KMS-11 (cell line): ENCODE results near the gene TRAPPC11.

Experiments
- H2AFZ ChIP-seq: fragments of 200-600 bp; sonication (generic); 2 replicates; pipeline ENCODE4 v1.6.1; 2016; ENCODE audit warnings: antibody characterized with exemption, mixed run types, low read depth
- H3K27ac ChIP-seq: fragments of 200-600 bp; sonication (generic); 2 replicates; pipeline ENCODE4 v1.6.1; 2016; ENCODE audit warnings: mild to moderate bottlenecking, mixed run types
- H3K27me3 ChIP-seq: fragments of 200-600 bp; sonication (generic); 2 replicates; pipeline ENCODE4 v1.6.1; 2017; ENCODE audit warnings: mild to moderate bottlenecking, low read depth, mixed run types, moderate library complexity; ENCODE audit not compliant: insufficient read depth
- H3K36me3 ChIP-seq: fragments of 200-600 bp; sonication (generic); 2 replicates; pipeline ENCODE4 v1.6.1; 2017; ENCODE audit warnings: mild to moderate bottlenecking, mixed run types; ENCODE audit not compliant: insufficient read depth
- H3K4me1 ChIP-seq: fragments of 200-600 bp; sonication (generic); 2 replicates; pipeline ENCODE4 v1.6.1; 2016; ENCODE audit warnings: mild to moderate bottlenecking, low read depth, mixed run types; ENCODE audit not compliant: poor library complexity, severe bottlenecking
- H3K4me2 ChIP-seq: fragments of 200-600 bp; sonication (generic); 2 replicates; pipeline ENCODE4 v1.7.0; 2016; ENCODE audit warnings: mild to moderate bottlenecking, mixed run types
- H3K4me3 ChIP-seq: fragments of 200-600 bp; sonication (generic); IDR thresholded peaks from 2 replicates; pipeline ENCODE4 v1.6.1; 2017; ENCODE audit warnings: low read depth, low read length, mixed read lengths; ENCODE audit not compliant: insufficient read depth
- H3K79me2 ChIP-seq: fragments of 200-600 bp; sonication (generic); 2 replicates; pipeline ENCODE4 v1.6.1; 2016; ENCODE audit warnings: low read depth, mixed run types; ENCODE audit not compliant: insufficient read depth
- H3K9ac ChIP-seq: fragments of 200-600 bp; sonication (generic); 2 replicates; pipeline ENCODE4 v1.6.1; 2016; ENCODE audit warnings: mild to moderate bottlenecking, mixed run types
- H4K20me1 ChIP-seq: fragments of 200-600 bp; sonication (generic); 2 replicates; pipeline ENCODE4 v1.6.1; 2016; ENCODE audit warnings: mild to moderate bottlenecking, mixed run types; ENCODE audit not compliant: insufficient read depth
- TF ChIP-seq, protein P1 (sequence below): fragments of 200-600 bp; sonication (generic); conservative IDR thresholded peaks from 2 replicates; pipeline ENCODE4 v1.6.1; 2017; ENCODE audit warnings: low read depth, mild to moderate bottlenecking, antibody characterized with exemption, low read length, moderate library complexity, mixed read lengths

TRAPPC11 gene

DNA sequence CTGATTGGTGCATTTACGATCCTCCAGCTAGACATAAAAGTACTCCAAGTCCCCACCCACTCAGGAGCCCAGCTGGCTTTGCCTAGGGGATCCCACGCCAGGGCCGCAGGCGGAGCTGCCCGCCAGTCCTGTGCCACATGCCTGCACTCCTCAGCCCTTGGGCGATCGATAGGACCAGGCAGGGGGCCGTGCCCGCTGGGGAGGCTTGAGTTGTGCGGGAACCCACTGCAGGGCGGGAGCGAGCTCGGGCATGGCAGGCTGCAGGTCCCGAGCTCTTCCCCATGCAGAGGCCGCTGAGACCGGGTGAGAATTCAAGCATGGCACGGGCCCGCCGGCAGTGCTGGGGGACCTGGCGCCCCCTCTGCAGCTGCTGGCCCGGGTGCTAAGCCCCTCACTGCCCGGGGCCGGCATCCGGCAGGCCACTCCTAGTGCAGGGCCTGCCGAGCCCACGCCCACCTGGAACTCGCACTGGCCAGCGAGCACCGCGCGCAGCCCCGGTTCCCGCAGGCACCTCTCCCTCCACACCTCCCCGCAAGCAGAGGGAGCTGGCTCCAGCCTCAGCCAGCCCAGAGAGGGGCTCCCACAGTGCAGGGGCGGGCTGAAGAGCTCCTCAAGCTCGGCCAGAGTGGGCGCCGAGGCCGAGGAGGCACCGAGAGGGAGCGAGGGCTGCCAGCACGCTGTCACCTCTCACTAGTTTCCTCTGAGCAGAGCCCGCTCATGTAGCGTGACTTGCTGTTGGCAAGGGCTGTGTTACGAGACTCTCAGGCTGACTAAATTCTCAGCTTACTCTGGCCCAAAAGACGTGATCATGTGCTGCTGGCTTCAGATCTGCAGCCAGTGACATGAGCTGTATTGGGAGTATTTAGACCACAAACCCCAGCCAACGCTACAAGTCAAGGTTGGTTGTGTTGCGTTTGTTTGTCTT is 87.5 kb downstream of the TRAPPC11 start:
- no peak overlapping the region for H3K27ac ChIP-seq
- H3K4me1 ChIP-seq, result no peaks in the 10 kb centered on the region
- H3K9ac ChIP-seq, result no peak overlapping the region
- H3K79me2 ChIP-seq, result no peaks in the 10 kb centered on the region
- no peak overlapping the region for H3K4me2 ChIP-seq
- H2AFZ ChIP-seq, result no peak overlapping the region
- H3K36me3 ChIP-seq, result no peaks in the 10 kb centered on the region
- no peaks in the 10 kb centered on the region for H3K27me3 ChIP-seq
- H4K20me1 ChIP-seq, result no peaks in the 10 kb centered on the region
- TF ChIP-seq, protein P1, sequence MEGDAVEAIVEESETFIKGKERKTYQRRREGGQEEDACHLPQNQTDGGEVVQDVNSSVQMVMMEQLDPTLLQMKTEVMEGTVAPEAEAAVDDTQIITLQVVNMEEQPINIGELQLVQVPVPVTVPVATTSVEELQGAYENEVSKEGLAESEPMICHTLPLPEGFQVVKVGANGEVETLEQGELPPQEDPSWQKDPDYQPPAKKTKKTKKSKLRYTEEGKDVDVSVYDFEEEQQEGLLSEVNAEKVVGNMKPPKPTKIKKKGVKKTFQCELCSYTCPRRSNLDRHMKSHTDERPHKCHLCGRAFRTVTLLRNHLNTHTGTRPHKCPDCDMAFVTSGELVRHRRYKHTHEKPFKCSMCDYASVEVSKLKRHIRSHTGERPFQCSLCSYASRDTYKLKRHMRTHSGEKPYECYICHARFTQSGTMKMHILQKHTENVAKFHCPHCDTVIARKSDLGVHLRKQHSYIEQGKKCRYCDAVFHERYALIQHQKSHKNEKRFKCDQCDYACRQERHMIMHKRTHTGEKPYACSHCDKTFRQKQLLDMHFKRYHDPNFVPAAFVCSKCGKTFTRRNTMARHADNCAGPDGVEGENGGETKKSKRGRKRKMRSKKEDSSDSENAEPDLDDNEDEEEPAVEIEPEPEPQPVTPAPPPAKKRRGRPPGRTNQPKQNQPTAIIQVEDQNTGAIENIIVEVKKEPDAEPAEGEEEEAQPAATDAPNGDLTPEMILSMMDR, result no peak
- H3K4me3 ChIP-seq, result no peak overlapping the region

DNA sequence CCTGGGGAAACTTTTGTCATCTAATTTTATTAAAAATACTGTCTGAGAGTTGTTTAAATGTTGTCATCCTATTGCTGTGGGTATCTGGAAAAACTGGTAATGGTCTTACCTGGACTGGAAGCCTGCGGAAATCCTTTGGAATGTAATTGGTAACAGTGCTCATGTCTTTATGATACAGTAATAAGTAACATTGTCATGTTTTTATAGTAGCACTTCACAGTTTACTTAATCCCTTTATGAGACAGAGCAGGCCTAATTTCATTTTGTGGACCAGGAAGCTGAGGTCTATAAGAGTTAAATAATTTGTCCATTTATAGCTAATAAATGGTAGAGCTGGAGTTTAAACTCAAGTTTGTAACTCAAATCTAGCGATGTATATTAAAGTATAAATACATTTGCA is 88.3 kb downstream of the TRAPPC11 start:
- Histone ChIP-seq H3K27me3 (no peaks in the 10 kb centered on the region), H3K36me3 (no peaks in the 10 kb centered on the region)
- TF ChIP-seq, protein P1, result no peak

DNA sequence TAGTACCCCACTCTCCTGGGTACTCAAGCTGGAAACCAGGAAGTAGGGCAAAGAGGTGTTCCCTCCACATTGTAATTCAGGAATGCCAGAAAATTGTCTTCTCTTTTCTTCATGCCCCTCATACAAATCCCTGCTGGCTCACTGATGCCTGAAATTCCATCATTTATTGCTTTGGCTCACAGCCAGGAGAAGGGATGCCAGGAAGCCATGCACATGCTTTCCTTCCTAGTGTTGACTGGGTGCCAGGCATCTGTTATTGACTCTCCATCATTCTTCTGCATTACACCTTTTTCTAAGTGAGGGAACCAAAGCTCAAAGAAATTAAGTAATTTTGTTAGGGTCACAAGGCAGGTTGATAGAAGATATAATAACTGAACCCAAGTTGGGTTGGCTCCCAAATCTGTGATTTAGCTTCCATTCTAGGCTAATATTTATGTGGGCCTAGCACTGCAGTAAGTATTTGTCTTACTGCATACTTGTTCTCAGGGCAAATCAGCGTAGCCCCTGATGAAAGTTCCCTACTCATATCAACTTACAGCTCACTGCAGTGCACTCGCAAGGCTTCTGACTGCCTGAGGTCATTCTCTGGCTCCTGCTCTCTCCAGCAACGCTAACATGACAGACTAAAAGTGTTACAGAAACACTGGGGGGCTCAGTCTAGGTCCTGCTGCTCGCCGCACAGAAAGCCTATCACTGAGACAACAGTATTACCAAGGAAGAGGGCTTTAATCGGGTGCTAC is 89.0 kb downstream of the TRAPPC11 start:
- no peak overlapping the region for H3K9ac ChIP-seq
- no peak overlapping the region for H3K27ac ChIP-seq
- H3K4me1 ChIP-seq, result no peaks in the 10 kb centered on the region
- no peak overlapping the region for H2AFZ ChIP-seq
- no peaks in the 10 kb centered on the region for H3K36me3 ChIP-seq
- H4K20me1 ChIP-seq, result no peaks in the 10 kb centered on the region
- no peak overlapping the region for H3K4me3 ChIP-seq
- H3K4me2 ChIP-seq, result no peak overlapping the region
- no peaks in the 10 kb centered on the region for H3K79me2 ChIP-seq
- H3K27me3 ChIP-seq, result no peaks in the 10 kb centered on the region
- TF ChIP-seq, protein P1, result no peak

More for the DNA sequence above, 88.3 kb downstream of the TRAPPC11 start:
- Histone ChIP-seq H3K27ac (no peak overlapping the region), H2AFZ (no peak overlapping the region), H3K9ac (no peak overlapping the region), H3K79me2 (no peaks in the 10 kb centered on the region), H3K4me1 (no peaks in the 10 kb centered on the region), H3K4me2 (no peak overlapping the region), H3K4me3 (no peak overlapping the region), H4K20me1 (no peaks in the 10 kb centered on the region)

DNA sequence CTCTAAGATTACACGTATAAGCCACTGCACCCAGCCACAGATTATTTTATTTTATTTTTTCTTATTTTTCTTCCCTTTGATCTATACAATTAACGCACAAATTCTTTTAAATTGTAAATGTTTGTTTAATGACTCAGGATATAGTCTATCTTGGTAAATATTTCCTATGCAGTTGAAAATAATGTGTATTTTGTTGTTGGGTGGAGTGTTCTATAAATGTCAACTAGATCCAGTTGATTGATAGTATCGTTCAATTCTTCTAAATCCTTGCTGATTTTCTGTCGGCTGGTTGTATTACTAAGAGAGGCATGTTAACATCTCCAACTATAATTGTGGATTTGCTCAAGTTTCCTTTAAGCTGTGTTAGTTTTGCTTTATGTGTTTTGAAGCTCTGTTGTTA is 92.0 kb downstream of the TRAPPC11 start:
- TF ChIP-seq, protein P1, result no peak
- no peak overlapping the region for H2AFZ ChIP-seq

More for the DNA sequence above, 92.0 kb downstream of the TRAPPC11 start:
- H3K27me3 ChIP-seq, result no peaks in the 10 kb centered on the region
- H3K4me1 ChIP-seq, result no peaks in the 10 kb centered on the region
- no peaks in the 10 kb centered on the region for H4K20me1 ChIP-seq
- H3K4me2 ChIP-seq, result no peak overlapping the region
- H3K79me2 ChIP-seq, result no peaks in the 10 kb centered on the region
- no peaks in the 10 kb centered on the region for H3K36me3 ChIP-seq
- H3K4me3 ChIP-seq, result no peak overlapping the region
- H3K9ac ChIP-seq, result no peak overlapping the region
- no peak overlapping the region for H3K27ac ChIP-seq
